Loucy (cell line): ENCODE data around the gene DUSP16.

Experiments used
- CTCF ChIP-seq: fragments of 200-600 bp; sonication (generic); conservative IDR thresholded peaks from 2 replicates; pipeline ENCODE4 v1.5.1; 2014; ENCODE audit warnings: mild to moderate bottlenecking, antibody characterized with exemption, low read length
- EZH2phosphoT487 ChIP-seq: fragments of 200-600 bp; IDR thresholded peaks from 2 replicates; pipeline ENCODE4 v1.6.1; 2018; ENCODE audit warnings: antibody characterized with exemption, mild to moderate bottlenecking, moderate library complexity, borderline replicate concordance

DNA sequence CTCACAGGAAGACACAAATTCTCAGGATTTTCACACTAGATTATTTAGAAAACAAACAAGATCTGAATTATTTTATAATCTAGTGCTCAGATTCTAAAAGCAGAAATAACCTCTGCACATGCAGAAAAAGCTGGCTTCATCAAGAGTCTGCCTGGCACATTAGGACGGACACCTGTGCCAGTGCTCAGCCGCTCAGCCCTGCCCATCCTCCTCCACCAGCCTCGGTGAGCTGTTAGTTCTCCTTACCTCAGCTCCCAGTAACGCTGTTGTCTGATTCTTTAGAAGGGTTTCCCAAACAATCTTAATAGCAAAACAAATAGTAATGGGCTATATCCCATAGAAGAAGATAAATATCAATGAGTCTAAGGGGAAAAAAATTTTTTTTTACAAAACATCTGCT is 27.7 kb downstream of the DUSP16 start:
- TF ChIP-seq CTCF (no peak), EZH2phosphoT487 (no peak)
